ENCODE data around the gene KCMF1.

DNA sequence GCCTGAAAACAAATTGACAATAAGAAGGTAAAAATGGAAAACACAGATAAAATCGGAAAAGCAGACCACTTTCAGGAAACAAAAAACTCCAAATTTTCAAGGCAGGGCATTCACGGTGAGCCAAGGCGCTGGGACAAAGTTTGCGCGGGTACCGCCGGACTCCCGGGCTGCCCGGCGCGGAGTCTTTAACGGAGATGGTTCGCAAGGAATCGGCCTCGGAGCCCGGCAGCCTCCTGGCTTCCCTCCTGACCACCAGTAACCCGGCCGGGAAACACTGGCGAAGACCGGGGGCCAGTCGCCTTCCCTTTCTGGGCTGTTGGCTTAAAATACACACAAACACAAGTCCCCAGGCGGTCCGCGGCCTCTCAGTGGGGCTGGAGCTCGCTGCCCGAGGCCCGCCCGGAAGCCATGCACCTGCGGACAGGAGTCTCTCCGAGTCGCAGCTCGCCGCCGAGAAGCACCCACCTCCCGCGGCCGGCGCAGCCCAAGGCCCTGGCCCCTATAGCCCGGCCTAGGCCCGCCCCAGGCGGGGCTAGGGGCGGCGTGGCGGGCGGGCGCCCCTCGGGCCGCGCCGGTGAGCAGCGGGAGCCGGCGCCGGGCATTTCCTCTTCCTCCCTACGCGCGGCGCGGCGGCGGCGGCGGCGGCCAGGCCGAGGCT, 622 bp upstream of the KCMF1 start:
- TF ChIP-seq CREB1 (IDR thresholded peaks at IDR 0.05; ENCODE audit: low read depth) = no peak
- TF ChIP-seq TAF1 (IDR thresholded peaks at IDR 0.05; ENCODE audit: low read depth) = peak; percentile 67
